ENCODE measurements around the gene PAX5. TPM values are rescaled to one million over a fixed set of nuclear protein-coding genes. Genes with fewer than 3 reads are reported as not detected.

The PAX5 gene
- total and polyA plus RNA-seq, 4 donors = 0.08 to 2.3 (median 0.40) TPM

GRCh38 chr9:36942891-36943290, 91.2 kb downstream of the PAX5 start:
- Histone ChIP-seq H3K4me3 (no peak overlapping the region), H3K9me3 (ENCODE audit: control insufficient read depth in 4 of 4, insufficient read depth in 3 of 4, low read length in 3 of 4) (no peaks in the 10 kb centered on the region), H3K27ac (ENCODE audit: low read depth in 1 of 2, low read length in 1 of 2) (no peak overlapping the region), H3K27me3 (ENCODE audit: control insufficient read depth in 3 of 3, insufficient read depth in 3 of 3, low read length in 2 of 3) (peaks cover 0 to 12% (median 4%) of the 10 kb centered on the region in 3 donors), H3K9ac (ENCODE audit: insufficient read depth in 1 of 2, low read length in 2 of 2) (no peak overlapping the region), H3K4me1 (ENCODE audit: control insufficient read depth in 5 of 5, insufficient read depth in 5 of 5, low read length in 5 of 5) (no peaks in the 10 kb centered on the region), H3K36me3 (ENCODE audit: control insufficient read depth in 4 of 4, insufficient read depth in 4 of 4, low read length in 4 of 4) (no peaks in the 10 kb centered on the region)
- 87 to 92% methylated on average over 8 of the region's 8 CpGs for WGBS, 2 donors
- TF ChIP-seq CTCF (IDR thresholded peaks at IDR 0.05; ENCODE audit: control extremely low read depth, extremely low read depth) = no peak
- DNase-seq (no peak), ATAC-seq (ENCODE audit: insufficient read depth, low FRiP score) (no peak)

- H3K27me3 ChIP-seq (ENCODE audit: control insufficient read depth in 3 of 3, insufficient read depth in 3 of 3, low read length in 2 of 3) = peaks cover 0 to 13% (median 11%) of the 10 kb centered on the region in 3 donors
- H3K27ac ChIP-seq (ENCODE audit: low read depth in 1 of 2, low read length in 1 of 2) = no peak overlapping the region
- no peak for DNase-seq
- no peaks in the 10 kb centered on the region for H3K4me1 ChIP-seq (ENCODE audit: control insufficient read depth in 5 of 5, insufficient read depth in 5 of 5, low read length in 5 of 5)
- ATAC-seq (ENCODE audit: insufficient read depth, low FRiP score) = no peak
- no peak for TF ChIP-seq CTCF (IDR thresholded peaks at IDR 0.05; ENCODE audit: control extremely low read depth, extremely low read depth)
- H3K4me3 ChIP-seq = no peak overlapping the region
- no peaks in the 10 kb centered on the region for H3K36me3 ChIP-seq (ENCODE audit: control insufficient read depth in 4 of 4, insufficient read depth in 4 of 4, low read length in 4 of 4)
- H3K9me3 ChIP-seq (ENCODE audit: control insufficient read depth in 4 of 4, insufficient read depth in 3 of 4, low read length in 3 of 4) = no peaks in the 10 kb centered on the region
- 92 to 96% methylated on average over 6 of the region's 6 CpGs for WGBS, 2 donors
- no peak overlapping the region for H3K9ac ChIP-seq (ENCODE audit: insufficient read depth in 1 of 2, low read length in 2 of 2)
Observed at GRCh38 chr9:36941441-36941840, 92.6 kb downstream of the PAX5 start.

- no peak for TF ChIP-seq CTCF (IDR thresholded peaks at IDR 0.05; ENCODE audit: control extremely low read depth, extremely low read depth)
- Histone ChIP-seq H3K4me3 (no peak overlapping the region), H3K9me3 (ENCODE audit: control insufficient read depth in 4 of 4, insufficient read depth in 3 of 4, low read length in 3 of 4) (no peaks in the 10 kb centered on the region), H3K27ac (ENCODE audit: low read depth in 1 of 2, low read length in 1 of 2) (no peak overlapping the region), H3K9ac (ENCODE audit: insufficient read depth in 1 of 2, low read length in 2 of 2) (no peak overlapping the region), H3K27me3 (ENCODE audit: control insufficient read depth in 3 of 3, insufficient read depth in 3 of 3, low read length in 2 of 3) (peaks cover 0 to 13% (median 11%) of the 10 kb centered on the region in 3 donors), H3K4me1 (ENCODE audit: control insufficient read depth in 5 of 5, insufficient read depth in 5 of 5, low read length in 5 of 5) (no peaks in the 10 kb centered on the region), H3K36me3 (ENCODE audit: control insufficient read depth in 4 of 4, insufficient read depth in 4 of 4, low read length in 4 of 4) (no peaks in the 10 kb centered on the region)
- 85 to 91% methylated on average over 7 of the region's 7 CpGs for WGBS, 2 donors
- ATAC-seq (ENCODE audit: insufficient read depth, low FRiP score) (no peak), DNase-seq (no peak)
Observed at GRCh38 chr9:36940881-36941280, 93.2 kb downstream of the PAX5 start.

- ATAC-seq (ENCODE audit: insufficient read depth, low FRiP score) = no peak
- Histone ChIP-seq H3K9me3 (ENCODE audit: control insufficient read depth in 4 of 4, insufficient read depth in 3 of 4, low read length in 3 of 4) (no peaks in the 10 kb centered on the region), H3K9ac (ENCODE audit: insufficient read depth in 1 of 2, low read length in 2 of 2) (no peak overlapping the region), H3K4me1 (ENCODE audit: control insufficient read depth in 5 of 5, insufficient read depth in 5 of 5, low read length in 5 of 5) (no peaks in the 10 kb centered on the region), H3K27me3 (ENCODE audit: control insufficient read depth in 3 of 3, insufficient read depth in 3 of 3, low read length in 2 of 3) (peaks cover 0 to 13% (median 11%) of the 10 kb centered on the region in 3 donors), H3K4me3 (no peak overlapping the region), H3K27ac (ENCODE audit: low read depth in 1 of 2, low read length in 1 of 2) (no peak overlapping the region), H3K36me3 (ENCODE audit: control insufficient read depth in 4 of 4, insufficient read depth in 4 of 4, low read length in 4 of 4) (no peaks in the 10 kb centered on the region)
- WGBS, 2 donors = 77 to 85% methylated on average over 7 of the region's 7 CpGs
- DNase-seq = no peak
- TF ChIP-seq CTCF (IDR thresholded peaks at IDR 0.05; ENCODE audit: control extremely low read depth, extremely low read depth) = no peak
Observed at GRCh38 chr9:36940500-36940853, 93.6 kb downstream of the PAX5 start.
